GM21529 (cell line): ENCODE data around the gene CALN1.

ENCODE experiments used
- ATAC-seq: cut with Tn5 transposase; IDR thresholded peaks from one replicate; pipeline ENCODE4 v1.9.1; 2021; ENCODE audit not compliant: unreplicated experiment

Gene CALN1

DNA sequence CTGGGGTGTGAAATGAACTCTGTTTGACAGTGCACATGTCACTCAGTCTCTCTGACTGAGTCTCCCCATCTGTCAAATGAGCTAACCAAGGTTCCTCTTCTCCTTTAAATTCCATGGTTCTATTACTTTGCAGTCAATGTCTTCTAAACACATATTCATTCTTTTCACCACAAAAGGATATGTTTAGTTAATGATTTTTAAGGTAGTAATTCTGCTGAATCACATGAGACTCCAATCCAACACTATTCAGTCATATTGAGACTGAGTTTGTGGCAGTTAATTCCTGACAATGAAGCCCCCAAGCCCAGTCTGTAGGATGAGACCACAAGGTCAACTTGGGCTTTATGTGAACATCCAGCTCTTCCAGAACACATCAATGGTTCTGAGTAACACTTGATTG, 85.3 kb downstream of the CALN1 start:
- ATAC-seq = no peak

DNA sequence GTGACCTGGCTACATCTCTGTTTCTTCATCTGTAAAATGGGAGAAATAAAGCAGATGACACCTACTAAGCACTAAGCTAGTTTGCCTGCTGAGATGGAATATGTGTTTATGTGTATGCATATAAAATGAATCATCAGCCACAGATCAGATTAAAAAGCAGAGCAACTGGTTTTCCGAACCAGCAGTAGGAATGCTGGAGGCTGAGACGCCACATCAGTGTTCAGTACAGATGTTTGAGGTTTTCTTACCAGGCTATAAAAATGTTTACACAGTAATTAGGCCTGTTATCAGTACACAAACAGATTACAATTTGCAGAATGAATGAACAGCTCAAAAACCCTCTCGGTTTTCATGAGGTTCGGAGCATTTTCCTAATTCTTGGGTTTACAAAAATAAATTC, 85.8 kb downstream of the CALN1 start:
- no peak for ATAC-seq

DNA sequence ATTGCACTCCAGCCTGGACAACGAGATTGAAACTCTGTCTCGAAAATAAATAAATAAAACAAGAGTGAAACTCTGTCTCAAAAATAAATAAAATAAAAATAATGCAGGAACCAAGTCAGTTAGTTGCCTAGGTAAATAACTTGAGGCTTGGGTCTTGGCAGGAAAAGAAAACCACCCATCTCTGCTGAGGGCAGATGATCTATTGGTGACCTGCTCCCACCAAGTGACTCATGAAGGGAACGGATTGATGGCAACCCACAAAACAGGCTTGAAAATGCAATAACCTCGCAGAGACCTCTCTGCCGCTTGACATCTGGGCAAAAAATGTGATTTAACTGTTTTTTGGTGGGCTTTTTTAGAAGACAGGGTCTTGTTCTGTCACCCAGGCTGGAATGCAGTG, 86.6 kb downstream of the CALN1 start:
- ATAC-seq = no peak

DNA sequence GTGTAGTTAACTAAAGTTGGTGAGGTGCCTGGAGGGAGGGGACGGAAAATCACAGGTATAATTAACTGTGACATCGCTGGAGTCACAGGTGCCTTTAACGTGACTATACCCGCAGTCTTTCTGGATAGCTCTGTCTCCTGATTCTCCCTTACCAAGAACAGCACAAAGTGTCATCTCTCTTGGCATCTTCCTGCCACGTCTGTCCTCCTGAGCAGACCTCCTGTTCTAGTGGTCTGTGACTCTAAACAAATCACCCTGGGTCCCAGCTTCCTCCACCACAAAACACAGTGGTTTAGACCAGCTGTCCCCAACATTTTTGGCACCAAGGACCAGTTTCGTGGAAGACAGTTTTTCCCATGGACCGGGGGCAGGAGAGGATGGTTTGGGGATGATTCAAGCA, 90.5 kb downstream of the CALN1 start:
- no peak for ATAC-seq

DNA sequence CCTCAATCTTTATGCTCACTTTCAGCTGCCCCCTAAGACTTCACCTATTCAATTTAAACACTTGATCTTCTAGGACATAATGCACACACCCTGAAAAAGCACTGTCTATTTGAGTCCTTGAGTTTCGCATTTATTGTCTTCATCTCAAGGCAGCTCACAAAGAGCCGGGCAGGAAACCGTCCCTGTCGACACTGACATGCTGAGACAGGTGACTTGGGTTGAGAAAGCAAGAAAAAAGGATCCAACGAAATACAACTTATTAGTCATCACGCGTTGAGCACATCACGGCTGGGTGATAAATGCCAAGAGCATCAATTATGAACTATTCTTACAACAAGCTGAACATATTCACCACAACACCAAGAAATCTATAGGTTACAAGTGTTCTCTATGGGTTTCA, 91.1 kb downstream of the CALN1 start:
- ATAC-seq = no peak

DNA sequence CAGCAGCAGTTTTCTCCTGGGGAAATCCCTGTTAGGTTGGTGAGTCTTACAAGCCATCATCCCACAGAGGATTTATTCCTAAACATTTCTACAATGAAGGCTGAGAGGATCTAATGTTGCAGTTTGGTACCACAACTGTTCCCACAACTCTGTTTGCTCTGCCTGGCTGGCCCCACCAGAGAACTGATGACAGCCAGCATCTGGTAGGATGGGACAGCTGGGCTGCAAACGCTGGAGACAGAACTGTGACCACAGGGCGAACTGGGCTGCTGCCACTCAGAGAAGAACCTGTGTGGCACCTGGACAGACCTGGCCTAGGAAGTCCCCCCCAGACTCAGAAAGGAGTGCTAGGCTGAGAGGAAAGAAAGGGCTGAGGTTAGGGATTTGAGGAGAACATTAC, 94.8 kb downstream of the CALN1 start:
- ATAC-seq = no peak

DNA sequence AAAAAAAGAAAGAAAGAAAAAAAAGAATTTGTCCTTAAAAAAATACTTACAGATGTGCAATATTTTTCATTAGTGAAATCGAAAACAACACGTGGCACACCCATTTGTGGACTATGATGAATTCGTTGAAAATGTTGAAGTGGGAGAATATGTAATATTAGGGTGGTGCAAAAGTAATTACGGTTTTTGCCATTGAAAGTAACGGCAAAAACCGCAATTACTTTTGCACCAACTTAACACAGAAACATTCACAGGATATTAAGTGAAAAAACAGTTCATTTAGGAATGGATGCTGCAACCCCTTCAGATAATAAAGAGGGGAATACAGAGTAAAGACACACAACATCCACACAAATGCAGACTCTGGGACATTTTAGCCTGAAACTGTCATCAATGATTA, 96.0 kb downstream of the CALN1 start:
- ATAC-seq = no peak

DNA sequence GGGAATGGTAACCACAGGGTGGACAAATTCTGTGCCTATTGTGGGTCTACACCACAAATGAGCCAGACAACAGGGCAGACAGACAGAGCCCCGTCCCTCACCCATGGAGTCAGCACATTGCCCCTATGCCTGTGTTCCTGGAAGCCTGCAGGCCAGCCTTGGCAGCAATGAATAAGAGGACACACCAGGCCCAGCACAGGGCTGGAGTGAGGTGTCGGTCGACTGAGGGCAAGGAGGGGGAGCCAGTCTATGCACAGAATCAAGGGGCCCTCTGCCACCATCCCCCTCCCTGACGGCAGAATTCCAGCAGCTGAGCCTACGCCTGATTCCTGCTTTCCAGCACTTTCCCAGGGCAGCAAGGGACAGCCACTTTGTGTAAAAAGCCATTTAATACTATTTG, 98.2 kb downstream of the CALN1 start:
- ATAC-seq = no peak

DNA sequence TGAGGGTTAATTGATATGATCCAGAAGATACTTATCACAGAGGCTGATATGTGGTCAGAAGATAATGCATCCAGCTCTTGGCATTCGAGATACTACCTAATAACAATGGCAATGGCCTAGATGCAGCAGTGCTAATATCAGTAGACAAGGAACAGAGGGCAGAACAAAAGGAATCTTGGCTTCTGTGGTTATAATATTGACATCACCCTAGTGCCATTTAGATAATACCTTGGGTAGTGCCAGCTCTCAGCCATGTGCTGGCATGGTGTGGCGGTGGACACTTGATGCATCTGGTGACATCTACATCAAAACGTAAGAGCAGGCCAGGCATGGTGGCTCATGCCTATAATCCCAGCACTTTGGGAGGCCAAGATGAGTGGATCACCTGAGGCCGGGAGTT, 101.8 kb downstream of the CALN1 start:
- ATAC-seq = no peak

DNA sequence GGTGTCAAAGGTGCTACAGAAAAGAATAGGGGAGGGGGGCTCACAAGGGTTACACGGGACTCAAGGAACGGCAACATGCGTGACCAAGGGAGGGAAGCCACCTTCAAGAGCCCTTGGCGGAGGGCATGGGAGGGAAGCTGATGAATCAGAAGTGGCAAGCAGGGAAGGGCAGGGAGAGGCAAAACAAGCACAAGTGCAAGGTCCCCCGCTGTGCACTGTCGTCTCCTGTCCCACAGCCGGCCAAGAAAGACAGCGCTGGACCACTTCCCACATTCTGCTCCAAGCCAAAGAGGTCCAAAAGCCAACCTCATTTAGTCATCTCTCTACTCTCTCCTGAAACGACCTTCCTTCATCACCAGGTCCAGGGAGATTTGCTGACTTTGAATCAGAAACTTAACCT, 102.7 kb downstream of the CALN1 start:
- no peak for ATAC-seq

DNA sequence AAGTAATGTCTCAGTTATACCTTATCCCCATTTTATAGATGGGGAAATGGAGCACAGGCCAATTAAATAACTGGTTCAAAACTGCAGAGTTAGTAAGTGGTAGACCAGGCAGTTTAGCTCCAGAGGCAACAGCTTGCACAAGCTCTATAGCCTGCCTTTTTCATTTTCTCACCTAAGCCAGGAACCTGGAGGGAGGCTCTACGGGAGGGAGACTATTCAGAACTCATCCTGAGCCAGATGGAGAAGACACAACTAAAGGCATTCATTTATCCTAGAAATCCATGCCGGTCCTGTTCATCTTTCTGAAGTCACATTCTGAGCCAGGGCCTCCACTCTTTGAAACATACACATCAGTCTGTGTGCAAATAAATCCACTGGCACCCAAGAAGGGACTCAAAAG, 103.2 kb downstream of the CALN1 start:
- no peak for ATAC-seq

DNA sequence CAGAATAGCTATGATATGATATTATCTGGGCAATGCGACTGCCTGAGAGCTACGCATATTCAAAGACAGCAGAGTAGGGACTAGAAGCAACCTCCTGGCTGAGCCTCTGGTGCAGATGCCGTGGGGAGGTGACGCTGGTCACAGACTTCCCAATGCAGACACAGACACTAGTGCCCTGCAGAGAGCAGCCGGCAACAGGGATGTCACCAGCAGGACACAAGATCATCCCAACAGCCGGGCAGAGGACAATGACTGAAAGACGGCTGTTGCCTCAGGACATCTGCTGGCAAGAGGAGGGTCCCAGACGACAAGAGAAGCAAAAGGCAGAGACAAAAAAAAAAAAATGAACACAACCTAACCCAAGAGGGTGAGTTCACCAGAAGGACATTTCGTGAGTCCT, 104.6 kb downstream of the CALN1 start:
- ATAC-seq = no peak

DNA sequence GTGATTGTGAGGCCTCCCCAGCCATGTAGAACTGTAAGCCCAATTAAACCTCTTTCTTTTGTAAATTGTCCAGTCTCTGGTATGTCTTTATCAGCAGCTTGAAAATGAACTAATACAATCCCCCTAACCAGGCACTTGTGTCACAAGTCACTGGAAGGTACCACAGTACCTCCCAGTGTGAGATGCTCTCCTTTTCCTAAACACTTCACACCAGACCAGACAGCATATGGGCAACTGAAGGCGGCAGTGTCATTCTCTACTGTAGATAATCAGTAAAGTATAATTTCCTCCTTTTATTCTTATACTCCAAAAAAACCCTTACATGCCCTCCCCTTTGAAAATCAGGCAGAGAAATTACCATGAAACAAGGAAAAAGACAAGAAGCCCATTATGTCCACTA, 113.2 kb downstream of the CALN1 start:
- ATAC-seq = no peak

DNA sequence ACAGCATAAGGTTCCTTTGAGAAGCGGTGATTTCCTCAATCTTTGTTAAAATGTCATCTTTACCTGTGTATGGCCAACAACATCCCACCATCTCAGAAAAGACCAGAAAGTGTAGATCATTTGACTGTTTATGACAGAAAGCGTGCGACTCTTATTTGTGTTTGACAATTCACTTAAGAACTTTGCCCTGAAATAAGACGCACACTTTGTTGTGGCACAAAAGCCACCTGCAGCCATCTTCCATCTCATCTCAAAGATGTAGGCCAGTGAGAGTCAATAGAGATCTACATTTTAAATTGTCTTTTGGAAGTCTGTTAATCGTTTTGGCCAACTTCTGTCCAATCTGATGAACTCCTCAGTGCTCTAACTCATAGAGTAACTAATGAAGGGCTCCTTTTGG, 114.0 kb downstream of the CALN1 start:
- no peak for ATAC-seq

DNA sequence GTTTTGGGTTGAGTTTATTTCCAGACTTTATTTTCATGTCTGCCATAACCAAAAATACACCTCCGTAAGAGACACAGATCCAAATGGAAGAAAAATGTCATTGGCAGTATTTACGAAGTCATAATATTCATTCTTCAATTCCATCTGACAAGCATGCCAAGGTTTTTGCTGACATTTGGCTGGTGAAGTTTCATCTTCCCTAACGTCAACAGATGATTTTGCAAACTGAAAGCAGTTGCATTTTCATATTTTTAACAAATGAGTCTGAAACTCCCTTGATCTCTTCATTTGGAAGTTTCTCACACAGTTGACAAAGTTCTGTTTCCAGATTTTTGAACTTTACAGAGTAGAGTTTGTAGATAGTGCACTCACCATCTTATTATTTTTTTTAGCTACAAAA, 114.5 kb downstream of the CALN1 start:
- ATAC-seq = no peak

DNA sequence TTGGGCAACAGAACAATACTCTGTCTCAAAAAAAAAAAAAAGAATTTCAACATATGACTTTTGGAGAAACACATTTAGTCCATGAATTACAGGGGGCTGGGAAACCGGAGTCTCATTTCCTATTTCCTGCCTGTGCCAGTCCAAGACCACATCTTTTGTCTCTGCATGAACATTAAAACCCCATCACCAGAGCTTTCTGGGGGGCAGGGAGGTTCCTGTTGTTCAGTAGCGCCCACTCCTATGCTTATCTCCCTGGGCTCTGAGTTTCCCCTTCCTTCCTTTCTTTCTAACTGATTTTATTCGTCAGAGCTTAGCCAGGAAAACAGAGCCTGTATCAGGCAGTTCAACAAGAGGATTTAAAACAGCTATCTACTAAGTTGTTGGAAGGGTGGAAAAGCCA, 119.3 kb downstream of the CALN1 start:
- ATAC-seq = no peak

DNA sequence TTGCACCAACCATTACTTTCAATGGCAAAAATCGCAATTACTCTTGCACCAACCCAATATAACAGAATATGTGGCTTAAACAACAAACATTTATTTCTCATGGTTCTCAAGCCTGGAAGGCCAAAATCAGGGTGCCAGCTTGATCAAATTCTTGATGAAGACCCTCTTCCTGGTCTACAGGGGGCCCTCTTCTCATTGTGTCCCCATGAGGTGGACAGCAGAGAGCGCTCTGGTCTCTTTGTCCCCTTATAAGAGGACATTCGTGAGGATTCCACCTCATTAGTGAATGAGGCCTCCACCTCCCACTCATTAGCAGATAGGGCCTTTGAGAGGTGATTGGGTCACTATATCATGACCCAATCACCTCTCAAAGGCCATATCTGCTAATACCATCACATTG, 120.0 kb downstream of the CALN1 start:
- ATAC-seq = no peak

DNA sequence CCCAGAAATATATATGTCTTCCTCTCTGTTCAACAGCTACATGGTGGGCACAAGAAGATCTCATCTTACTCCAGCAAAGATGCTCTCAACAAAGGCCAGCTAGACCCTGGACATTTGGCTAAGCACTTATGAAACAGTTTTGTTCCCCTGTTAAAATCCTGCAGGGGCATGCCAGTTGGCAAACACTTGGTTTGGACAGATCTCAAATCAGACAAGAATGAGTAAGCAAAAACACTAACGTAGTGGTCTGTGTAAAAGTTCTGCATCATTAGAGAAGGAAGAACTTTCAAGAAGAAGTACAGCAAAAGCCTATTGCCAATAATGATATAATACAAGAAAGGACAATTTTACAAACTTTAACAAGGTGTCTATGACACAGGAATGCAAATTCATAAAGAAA, 125.6 kb downstream of the CALN1 start:
- no peak for ATAC-seq

DNA sequence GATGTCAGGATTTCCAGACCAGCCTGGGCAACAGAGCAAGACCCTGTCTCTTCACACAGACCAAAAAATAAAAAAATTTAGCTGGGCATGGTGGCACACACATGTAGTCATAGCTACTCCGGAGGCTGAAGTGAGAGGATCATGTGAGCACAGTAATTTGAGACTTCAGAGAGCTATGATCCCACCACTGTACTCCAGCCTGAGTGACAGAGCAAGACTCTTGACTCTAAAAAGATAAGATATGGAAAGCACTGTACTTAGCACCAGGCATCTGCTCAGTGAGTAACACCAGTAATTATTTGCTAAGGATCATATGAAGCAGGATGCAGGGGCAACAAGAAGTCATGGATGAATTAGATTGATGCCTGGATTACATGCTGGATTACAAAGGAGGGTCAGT, 128.8 kb downstream of the CALN1 start:
- no peak for ATAC-seq

DNA sequence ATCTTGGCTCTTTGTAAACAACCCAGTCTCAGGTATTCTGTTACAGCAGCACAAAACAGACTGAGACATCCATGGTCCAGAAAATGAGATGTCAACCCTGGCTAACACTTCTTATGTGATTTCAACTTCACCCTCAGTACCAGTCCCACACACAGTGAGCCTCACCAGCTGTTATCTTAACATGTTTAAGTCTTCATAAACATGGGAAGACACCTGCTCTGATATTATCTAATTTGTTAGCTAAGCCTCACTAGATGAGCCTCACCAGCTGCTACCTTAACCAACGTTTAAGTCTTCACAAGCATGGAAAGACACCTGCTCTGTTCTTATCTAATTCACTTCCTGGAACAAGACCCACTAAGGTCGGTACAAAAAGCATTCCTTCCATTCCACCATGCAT, 130.8 kb downstream of the CALN1 start:
- ATAC-seq = no peak

DNA sequence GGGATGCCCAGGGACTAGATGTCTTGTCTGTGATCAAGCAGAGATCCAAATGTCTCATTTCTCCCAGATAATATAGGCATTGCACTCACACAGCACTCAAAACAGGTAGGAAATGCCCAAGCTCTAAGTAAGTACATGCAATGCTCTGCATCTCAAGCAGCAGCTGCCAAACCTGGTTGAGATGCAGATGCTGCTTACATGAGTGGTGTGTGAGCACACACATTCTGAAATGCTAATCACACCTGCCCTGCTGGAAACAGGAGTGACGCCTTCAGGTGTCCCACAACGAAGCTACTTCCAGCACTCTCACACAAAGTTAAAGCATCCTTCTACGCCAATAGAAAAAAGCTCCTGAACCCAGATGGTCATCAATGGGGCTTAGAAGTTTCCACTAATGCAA, 132.9 kb downstream of the CALN1 start:
- ATAC-seq = no peak

DNA sequence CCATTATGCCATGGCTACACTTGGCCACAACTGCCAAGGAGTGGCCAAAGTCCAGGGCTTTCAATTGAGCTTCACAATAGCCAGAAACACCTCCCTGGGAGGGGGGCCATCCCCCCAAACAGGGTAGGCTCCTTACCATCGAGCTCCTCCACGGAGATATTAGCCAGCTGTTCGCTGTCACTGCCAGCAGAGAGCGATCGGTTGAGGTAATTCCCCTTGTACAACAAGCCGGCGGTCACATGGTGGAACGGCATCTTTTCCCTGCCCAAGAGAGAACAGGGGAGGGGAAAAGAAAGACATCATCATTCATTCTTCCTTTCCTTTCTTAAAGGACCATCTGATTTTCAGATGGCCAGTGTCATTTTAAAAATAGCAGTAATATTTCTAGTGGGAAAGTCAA, 133.6 kb downstream of the CALN1 start:
- ATAC-seq = no peak

DNA sequence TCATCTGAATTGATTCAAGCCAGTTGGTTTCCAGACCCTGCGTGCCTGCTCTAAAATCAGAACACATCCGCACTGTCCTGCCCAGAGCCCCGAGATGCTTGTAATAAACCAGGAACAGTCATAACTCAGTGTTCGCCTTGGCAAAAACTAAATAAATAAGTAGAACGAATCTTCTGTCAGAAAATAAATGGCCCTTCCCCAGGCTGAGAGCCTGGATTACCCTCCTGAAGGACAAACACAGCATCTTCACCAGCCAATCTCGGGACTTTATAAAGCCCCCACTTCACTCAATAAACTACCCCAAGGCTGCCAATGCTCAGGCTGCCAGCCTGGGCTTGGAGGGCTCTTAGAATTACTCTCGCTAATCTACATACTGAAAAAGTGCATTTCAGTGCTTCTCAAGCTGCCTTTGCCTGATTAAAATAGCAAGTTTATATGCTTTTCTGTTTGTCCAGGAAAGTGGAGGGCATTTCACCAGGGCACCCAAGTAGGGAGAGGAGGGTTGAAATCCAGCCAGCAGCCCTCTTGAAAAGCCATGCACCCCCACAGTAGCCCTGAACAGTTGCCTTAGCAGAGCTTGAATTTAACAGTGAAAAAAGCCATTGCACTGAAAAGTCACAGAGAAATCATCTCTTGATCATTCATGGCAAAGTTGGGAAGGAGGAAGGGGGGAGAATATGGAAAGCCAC, 136.6 kb downstream of the CALN1 start:
- no peak for ATAC-seq

DNA sequence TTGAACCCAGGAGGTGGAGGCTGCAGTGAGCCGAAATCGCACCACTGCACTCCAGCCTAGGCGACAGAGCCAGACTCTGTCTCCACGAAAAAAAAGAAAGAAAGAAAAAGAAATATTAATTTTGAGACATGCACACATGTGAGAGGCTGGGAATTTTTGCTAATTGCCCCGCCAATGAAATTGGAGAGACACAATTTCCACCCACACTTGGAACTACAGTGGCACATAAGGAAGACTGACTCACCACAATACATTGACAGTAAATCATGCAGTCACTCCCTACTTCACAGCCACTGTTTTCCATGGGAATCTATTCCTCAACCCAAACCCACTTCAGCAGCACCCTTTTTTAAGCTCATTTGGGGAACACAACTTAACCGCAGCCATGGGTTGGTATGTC, 139.7 kb downstream of the CALN1 start:
- no peak for ATAC-seq
